Upper lobe of left lung (tissue), 6 donors: ENCODE data around the gene TRAP1. TPM values are rescaled to one million over a fixed set of nuclear protein-coding genes. Genes with fewer than 3 reads are reported as not detected.

Experiments used
- ATAC-seq, 2 donors: fragments of 200-7000 bp; cut with Tn5 transposase; one replicate each; pipeline ENCODE4 v1.9.1; 2022; ENCODE audit warnings: mild to moderate bottlenecking in 2 of 2, moderate library complexity in 2 of 2; ENCODE audit not compliant: low FRiP score in 2 of 2
- DNase-seq, 2 donors: peaks; one replicate each; pipeline ENCODE4 v3.0.0-alpha.2; 2019 to 2020
- H3K27ac ChIP-seq, 4 donors: fragments of 200-600 bp; sonication (generic); one replicate each; pipeline ENCODE4 v1.5.1; 2016 to 2019
- H3K27me3 ChIP-seq, 4 donors: fragments of 200-600 bp; sonication (generic); one replicate each; pipeline ENCODE4 v1.5.1; 2017 to 2019
- H3K36me3 ChIP-seq, 4 donors: fragments of 200-600 bp; sonication (generic); one replicate each; pipeline ENCODE4 v1.5.1; 2016 to 2019
- H3K4me1 ChIP-seq, 4 donors: fragments of 200-600 bp; sonication (generic); one replicate each; pipeline ENCODE4 v1.5.1; 2018 to 2019
- H3K4me3 ChIP-seq, 4 donors: fragments of 200-600 bp; sonication (generic); one replicate each; pipeline ENCODE4 v1.5.1; 2017 to 2019; ENCODE audit warnings: mild to moderate bottlenecking in 2 of 4, moderate library complexity in 1 of 4
- H3K9me3 ChIP-seq, 4 donors: fragments of 200-600 bp; sonication (generic); one replicate each; pipeline ENCODE4 v1.5.1; 2018 to 2019
- CTCF ChIP-seq, 6 experiments: fragments of 450-650 bp in 4 of 6; fragments of 200-600 bp in 2 of 6; sonication (generic) in 2 of 6; IDR thresholded peaks; one replicate each; pipeline ENCODE4 v1.5.1; 2016 to 2019; ENCODE audit warnings: antibody characterized with exemption in 6 of 6
- EP300 ChIP-seq, 4 donors: sonication (generic); formaldehyde crosslinking; IDR thresholded peaks; one replicate each; pipeline ENCODE4 v1.5.1; 2017; ENCODE audit warnings: antibody characterized with exemption in 4 of 4, control low read depth in 2 of 4
- POLR2A ChIP-seq, 4 donors: fragments of 450-650 bp; IDR thresholded peaks; one replicate each; pipeline ENCODE4 v1.5.1; 2016 to 2017; ENCODE audit warnings: antibody characterized with exemption in 4 of 4, mild to moderate bottlenecking in 2 of 4
- POLR2AphosphoS5 ChIP-seq, 2 donors: sonication (generic); formaldehyde crosslinking; IDR thresholded peaks; one replicate each; pipeline ENCODE4 v1.5.1; 2017; ENCODE audit warnings: antibody characterized with exemption in 2 of 2
- WGBS, 2 donors: methylation state at CpG; one replicate each; pipeline ENCODE4 v1.1.5; 2017 to 2018; 5-methylcytosine and 5-hydroxymethylcytosine counted together
- total RNA-seq, 6 donors: library from RNA; depleted of rRNA in 4 of 6; stranded (reverse); fragments of >200 nt in 4 of 6; gene quantifications; one replicate each; pipeline versions ENCODE4 v1.1.0 to v1.2.1, GENCODE V29; 2016 to 2021
- donor health status: DM: no; HTN: no; CAD: no; lungs with moderate emphysema.
- donor health status: DM: no; HTN: yes; CAD: no; lungs with severe emphysema.

The TRAP1 gene
- total RNA-seq, 6 donors from 2014 or later, result 48.0 to 81.7 (median 55.0) TPM

DNA sequence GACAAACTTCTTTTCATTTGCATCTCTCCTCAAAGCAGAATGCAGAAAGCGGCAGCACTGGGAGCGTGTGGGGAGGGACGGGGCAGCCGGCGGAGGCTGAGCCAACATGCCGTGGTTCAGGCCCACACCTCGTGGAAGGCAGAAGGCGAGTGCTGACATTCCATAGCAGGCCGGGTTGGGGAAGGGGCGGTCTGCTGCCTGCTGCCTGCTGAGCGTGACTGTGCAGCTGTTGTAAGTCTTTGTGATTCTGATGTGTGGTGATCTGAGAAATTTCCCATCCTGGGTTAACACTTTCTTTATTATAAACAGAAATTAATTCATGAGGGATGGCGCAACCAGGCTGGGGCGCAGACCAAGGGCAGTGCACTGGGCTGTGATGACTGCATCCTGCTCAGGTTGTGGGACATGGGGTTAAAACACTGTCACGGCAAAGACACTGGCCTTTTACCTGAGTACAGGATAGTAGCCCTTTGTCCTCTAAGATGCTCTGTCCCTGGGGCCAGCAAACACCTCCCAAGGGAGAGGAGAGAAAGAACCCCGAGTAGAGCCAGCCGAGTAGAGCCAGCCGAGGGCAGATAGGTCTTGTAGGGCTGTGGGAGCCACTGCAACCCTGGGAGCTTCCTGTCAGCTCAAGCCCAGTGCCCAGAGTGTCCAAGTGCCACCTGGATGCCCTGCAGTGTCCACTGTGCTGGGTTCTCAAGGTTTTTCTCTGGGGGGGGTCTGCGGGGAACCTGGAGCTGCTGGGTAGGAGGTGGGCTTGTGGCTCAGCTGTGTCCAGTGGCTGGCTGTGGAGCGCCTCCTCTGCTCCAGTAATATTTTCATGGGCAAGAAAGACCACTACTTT is 71.6 kb downstream of the TRAP1 start:
- Histone ChIP-seq H3K4me3 (no peak overlapping the region), H3K4me1 (no peaks in the 10 kb centered on the region), H3K27me3 (no peaks in the 10 kb centered on the region), H3K36me3 (peaks cover 0 to 36% (median 19%) of the 10 kb centered on the region in 4 donors), H3K27ac (no peak overlapping the region), H3K9me3 (no peaks in the 10 kb centered on the region)
- 88% methylated on average over 16 to 19 of the region's 19 CpGs for WGBS, 2 donors
- no peak for ATAC-seq
- TF ChIP-seq EP300 (IDR thresholded peaks at IDR 0.05) (no peak), CTCF (IDR thresholded peaks at IDR 0.05) (no peak), POLR2AphosphoS5 (IDR thresholded peaks at IDR 0.05) (no peak), POLR2A (IDR thresholded peaks at IDR 0.05) (no peak)
- peak in 1 of 2 donors; percentile 10 for DNase-seq

GRCh38 chr16:3645108-3645503 is 72.2 kb downstream of the TRAP1 start:
- Histone ChIP-seq H3K9me3 (no peaks in the 10 kb centered on the region), H3K36me3 (peaks cover 0 to 39% (median 22%) of the 10 kb centered on the region in 4 donors), H3K27ac (no peak overlapping the region), H3K4me1 (no peaks in the 10 kb centered on the region), H3K4me3 (no peak overlapping the region), H3K27me3 (no peaks in the 10 kb centered on the region)
- ATAC-seq (no peak), DNase-seq (no peak)
- TF ChIP-seq POLR2A (IDR thresholded peaks at IDR 0.05) (no peak), EP300 (IDR thresholded peaks at IDR 0.05) (no peak), POLR2AphosphoS5 (IDR thresholded peaks at IDR 0.05) (no peak), CTCF (IDR thresholded peaks at IDR 0.05) (no peak)
- 87 to 89% methylated on average over 6 of the region's 6 CpGs for WGBS, 2 donors

DNA sequence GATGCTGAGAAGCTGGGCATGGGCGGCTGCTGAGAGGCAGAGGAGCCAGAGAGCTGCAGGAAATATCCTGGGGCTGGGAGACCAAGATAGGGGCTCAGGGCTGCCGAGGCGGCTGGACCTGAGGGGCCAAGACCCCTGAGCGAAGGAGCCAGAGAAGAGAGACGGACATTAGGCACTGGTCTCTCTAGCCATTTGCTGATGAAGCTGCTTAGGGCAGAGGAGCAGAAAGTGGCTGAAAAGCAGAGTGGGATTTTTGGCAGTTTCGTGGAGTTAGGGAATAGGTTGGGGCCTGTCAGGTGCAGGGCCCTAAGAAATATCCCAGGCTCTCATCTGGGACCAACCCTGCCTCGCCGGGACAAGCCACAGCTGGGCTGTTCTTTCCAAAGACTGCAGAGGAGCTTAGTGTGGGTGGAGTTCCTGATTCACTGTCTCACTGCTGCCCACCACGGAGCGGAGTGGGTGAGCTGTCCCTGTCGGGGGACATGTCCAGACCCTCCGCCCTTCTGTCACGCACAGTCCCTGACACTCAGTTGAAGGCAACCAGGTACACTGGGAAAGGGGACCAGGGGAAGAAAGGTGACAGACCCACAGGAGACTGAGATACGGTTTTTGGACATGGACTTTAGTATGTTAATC is 74.1 kb downstream of the TRAP1 start:
- H3K9me3 ChIP-seq, result no peaks in the 10 kb centered on the region
- H3K4me1 ChIP-seq, result no peaks in the 10 kb centered on the region
- ATAC-seq (no peak), DNase-seq (peak in 1 of 2 donors; percentile 8)
- no peak overlapping the region for H3K27ac ChIP-seq
- H3K4me3 ChIP-seq, result no peak overlapping the region
- no peaks in the 10 kb centered on the region for H3K27me3 ChIP-seq
- TF ChIP-seq EP300 (IDR thresholded peaks at IDR 0.05) (no peak), POLR2AphosphoS5 (IDR thresholded peaks at IDR 0.05) (no peak), POLR2A (IDR thresholded peaks at IDR 0.05) (no peak), CTCF (IDR thresholded peaks at IDR 0.05) (no peak)
- H3K36me3 ChIP-seq, result peaks cover 0 to 39% (median 22%) of the 10 kb centered on the region in 4 donors
- WGBS, 2 donors, result 92 to 97% methylated on average over 13 of the region's 14 CpGs

GRCh38 chr16:3642397-3643094 is 74.8 kb downstream of the TRAP1 start:
- H3K4me3 ChIP-seq, result no peak overlapping the region
- peak in 1 of 2 donors; percentile 35 for ATAC-seq
- WGBS, 2 donors, result 85 to 91% methylated on average over 12 to 19 of the region's 21 CpGs

More at GRCh38 chr16:3642397-3643094, 74.8 kb downstream of the TRAP1 start:
- Histone ChIP-seq H3K27me3 (no peaks in the 10 kb centered on the region), H3K27ac (no peak overlapping the region), H3K9me3 (no peaks in the 10 kb centered on the region), H3K4me1 (peaks cover 0 to 5% (median 2%) of the 10 kb centered on the region in 4 donors), H3K36me3 (peaks cover 0 to 39% (median 22%) of the 10 kb centered on the region in 4 donors)
- peak in 1 of 2 donors; percentile 14 for DNase-seq
- TF ChIP-seq POLR2A (IDR thresholded peaks at IDR 0.05) (no peak), CTCF (IDR thresholded peaks at IDR 0.05) (no peak), POLR2AphosphoS5 (IDR thresholded peaks at IDR 0.05) (no peak), EP300 (IDR thresholded peaks at IDR 0.05) (no peak)
